ENCODE data around the gene TPTE2.

TPTE2 gene

DNA sequence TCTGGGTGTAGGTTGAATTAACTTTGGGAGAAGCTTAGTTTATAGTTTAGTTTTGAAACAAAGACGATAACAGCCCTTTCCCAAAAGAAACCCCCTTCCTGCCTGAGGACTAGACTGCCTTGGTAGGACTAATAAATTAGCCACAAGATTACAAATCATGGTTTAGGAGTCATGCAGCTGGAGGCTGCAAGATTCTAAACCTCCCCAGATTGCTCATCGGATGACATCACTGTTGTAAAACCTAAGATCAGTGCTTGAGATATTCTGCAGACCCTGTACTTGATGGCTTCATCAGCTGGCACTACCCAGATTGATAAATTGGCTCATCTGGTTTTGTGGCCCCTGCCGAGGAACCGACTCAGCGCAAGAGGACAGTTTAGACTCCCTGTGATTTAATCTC, 36.2 kb upstream of the TPTE2 start:
- TF ChIP-seq, protein P1, sequence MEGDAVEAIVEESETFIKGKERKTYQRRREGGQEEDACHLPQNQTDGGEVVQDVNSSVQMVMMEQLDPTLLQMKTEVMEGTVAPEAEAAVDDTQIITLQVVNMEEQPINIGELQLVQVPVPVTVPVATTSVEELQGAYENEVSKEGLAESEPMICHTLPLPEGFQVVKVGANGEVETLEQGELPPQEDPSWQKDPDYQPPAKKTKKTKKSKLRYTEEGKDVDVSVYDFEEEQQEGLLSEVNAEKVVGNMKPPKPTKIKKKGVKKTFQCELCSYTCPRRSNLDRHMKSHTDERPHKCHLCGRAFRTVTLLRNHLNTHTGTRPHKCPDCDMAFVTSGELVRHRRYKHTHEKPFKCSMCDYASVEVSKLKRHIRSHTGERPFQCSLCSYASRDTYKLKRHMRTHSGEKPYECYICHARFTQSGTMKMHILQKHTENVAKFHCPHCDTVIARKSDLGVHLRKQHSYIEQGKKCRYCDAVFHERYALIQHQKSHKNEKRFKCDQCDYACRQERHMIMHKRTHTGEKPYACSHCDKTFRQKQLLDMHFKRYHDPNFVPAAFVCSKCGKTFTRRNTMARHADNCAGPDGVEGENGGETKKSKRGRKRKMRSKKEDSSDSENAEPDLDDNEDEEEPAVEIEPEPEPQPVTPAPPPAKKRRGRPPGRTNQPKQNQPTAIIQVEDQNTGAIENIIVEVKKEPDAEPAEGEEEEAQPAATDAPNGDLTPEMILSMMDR (IDR thresholded peaks at IDR 0.05), result no peak
- no peak for TF ChIP-seq ZFX (IDR thresholded peaks at IDR 0.05; ENCODE audit: borderline replicate concordance)
- no peak overlapping the region for H3K27ac ChIP-seq

DNA sequence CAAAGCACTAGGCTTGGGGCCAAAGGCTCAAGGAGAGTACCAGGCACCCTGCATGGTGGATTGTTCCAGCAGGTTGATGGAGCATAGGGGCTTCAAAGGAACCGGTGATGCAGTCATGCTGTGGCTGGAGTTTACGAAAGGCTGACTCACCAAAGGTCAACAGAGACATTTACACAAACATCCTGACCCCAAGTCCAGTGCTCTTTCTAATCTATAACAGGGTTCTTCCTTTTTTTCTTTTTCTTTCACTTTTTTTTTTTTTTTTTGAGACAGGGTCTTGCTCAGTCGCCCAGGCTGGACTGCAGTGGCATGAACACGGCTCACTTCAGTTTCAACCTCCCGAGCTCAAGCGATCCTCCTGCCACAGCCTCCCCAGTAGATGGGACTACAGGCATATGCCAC, 35.6 kb upstream of the TPTE2 start:
- TF ChIP-seq ZFX (IDR thresholded peaks at IDR 0.05; ENCODE audit: borderline replicate concordance), result no peak
- TF ChIP-seq, protein P1 (IDR thresholded peaks at IDR 0.05), result no peak
- H3K27ac ChIP-seq, result no peak overlapping the region

DNA sequence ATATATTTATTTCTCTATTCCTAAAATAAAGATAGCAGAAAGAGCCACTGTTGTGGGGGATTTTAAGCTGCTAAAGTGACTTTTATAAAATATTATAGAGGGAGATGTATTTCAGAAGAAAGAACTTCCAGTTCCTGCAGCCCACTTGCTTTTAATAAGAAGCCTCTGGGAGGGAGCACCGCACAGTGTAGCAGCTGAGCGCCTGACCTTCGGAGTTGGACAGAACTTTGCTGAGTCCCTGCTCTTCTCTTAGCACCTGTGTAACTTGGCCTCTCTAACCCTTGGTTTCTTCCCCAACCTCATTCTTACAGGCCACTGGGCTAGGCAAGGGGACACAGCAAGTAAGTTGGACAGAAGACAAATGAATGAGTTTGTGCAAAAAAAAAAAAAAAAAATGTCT, 34.8 kb upstream of the TPTE2 start:
- no peak for TF ChIP-seq ZFX (IDR thresholded peaks at IDR 0.05; ENCODE audit: borderline replicate concordance)
- TF ChIP-seq, protein P1 (IDR thresholded peaks at IDR 0.05), result no peak
- no peak overlapping the region for H3K27ac ChIP-seq

DNA sequence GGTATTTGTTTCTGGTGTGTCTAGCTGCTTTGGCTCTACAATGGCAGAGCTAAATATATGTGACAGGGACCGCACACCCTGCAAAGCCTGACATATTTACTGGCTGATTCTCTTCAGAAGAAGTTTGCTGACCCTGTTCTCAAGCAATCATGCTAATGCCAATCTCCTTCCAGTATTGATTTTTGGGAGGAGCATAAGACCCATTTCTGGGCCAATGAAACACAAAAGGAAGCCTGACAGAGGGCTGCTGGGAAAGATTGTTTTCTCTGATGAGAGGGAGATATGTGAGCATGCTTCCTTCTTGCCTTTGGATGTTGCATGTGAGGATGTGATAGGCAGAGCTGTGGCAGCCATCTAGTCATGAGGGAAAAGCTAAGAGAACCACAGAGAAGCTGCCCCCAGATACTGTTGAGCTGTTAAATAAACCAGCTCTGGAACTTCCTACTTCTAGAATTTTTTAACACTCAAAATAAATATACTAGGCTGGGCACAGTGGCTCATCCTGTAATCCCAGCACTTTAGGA, 31.4 kb upstream of the TPTE2 start:
- TF ChIP-seq ZFX (IDR thresholded peaks at IDR 0.05; ENCODE audit: borderline replicate concordance), result no peak
- TF ChIP-seq, protein P1 (IDR thresholded peaks at IDR 0.05), result no peak
- no peak overlapping the region for H3K27ac ChIP-seq

DNA sequence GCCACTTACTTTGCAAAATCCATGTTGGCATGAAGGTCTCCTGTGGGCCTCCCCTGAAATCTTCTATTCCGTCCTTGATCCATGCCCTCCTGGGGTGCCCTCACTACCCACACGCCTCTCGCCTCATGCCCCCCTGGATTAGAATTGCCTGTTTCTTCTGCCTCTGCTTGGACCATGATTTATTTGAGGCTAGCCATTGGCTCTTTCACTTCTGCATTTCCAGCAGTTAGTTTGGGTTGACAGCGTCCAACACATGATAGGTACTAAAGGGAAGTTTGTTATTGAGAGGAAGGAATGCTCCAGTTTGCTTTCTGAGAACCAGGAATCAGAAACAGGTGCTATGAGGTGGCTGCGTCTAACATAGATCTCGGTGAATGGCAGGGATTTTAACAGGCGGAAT, 30.5 kb upstream of the TPTE2 start:
- TF ChIP-seq ZFX (IDR thresholded peaks at IDR 0.05; ENCODE audit: borderline replicate concordance), result no peak
- TF ChIP-seq, protein P1 (IDR thresholded peaks at IDR 0.05), result no peak
- no peak overlapping the region for H3K27ac ChIP-seq

DNA sequence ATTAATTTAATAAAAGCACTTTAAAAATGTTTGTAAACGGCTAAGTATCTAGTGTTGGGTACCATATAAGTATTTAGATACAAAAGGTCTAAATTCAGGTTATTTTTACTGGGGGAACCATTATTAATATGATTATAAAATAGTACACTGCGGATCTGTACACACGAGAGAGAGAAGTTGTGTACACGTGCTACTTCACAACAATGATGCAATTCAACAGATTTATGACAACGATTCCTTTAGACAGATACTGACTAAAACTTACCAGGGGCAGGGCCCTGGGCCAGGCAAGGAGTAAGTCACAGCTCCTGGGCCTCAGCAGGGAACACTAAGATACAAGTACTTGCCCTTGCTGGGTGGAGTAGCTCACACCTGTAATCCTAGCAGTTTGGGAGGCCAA, 29.1 kb upstream of the TPTE2 start:
- no peak overlapping the region for H3K27ac ChIP-seq
- no peak for TF ChIP-seq ZFX (IDR thresholded peaks at IDR 0.05; ENCODE audit: borderline replicate concordance)
- TF ChIP-seq, protein P1 (IDR thresholded peaks at IDR 0.05), result no peak

DNA sequence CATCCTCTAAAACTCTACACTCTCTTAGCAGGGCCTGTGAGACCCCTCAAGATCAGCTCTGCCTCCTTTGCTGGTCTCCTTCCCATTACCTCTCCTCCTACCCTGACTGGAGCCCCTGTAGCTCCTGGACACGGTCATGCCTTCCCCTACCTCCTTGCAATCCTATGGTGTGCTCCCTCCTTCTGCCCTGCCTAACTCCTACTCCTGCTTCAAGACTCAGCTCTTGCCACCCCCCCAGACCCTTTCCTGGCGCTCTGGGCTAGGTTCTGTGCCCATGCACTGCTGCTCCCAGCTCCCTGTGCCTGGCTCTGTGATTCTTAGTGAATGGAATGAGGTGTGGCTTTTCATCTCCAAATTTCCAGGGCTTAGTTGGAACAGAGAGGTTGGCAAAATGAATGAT, 28.0 kb upstream of the TPTE2 start:
- TF ChIP-seq ZFX (IDR thresholded peaks at IDR 0.05; ENCODE audit: borderline replicate concordance), result no peak
- TF ChIP-seq, protein P1 (IDR thresholded peaks at IDR 0.05), result no peak
- no peak overlapping the region for H3K27ac ChIP-seq
